HepG2 (cell line): ENCODE measurements around the gene MRPL54.

ENCODE experiments used
- ATF2 ChIP-seq: sonication (generic); formaldehyde crosslinking; IDR thresholded peaks from 2 replicates; pipeline ENCODE4 v1.4.0; 2020; ENCODE audit warnings: missing genetic modification reagents
- CEBPB ChIP-seq: IDR thresholded peaks from 2 replicates; pipeline ENCODE4 v1.6.1; 2011; ENCODE audit warnings: low read depth, low read length, improper control_type of control experiment, borderline replicate concordance
- CTCF ChIP-seq: sonication (generic); formaldehyde crosslinking; IDR thresholded peaks from 2 replicates; pipeline ENCODE4 v1.5.0; 2020; ENCODE audit warnings: mild to moderate bottlenecking, missing genetic modification reagents, moderate library complexity
- FOXA1 ChIP-seq, 2 experiments: fragments of 450-650 bp in 1 of 2; sonication (generic) in 1 of 2; formaldehyde crosslinking in 1 of 2; IDR thresholded peaks; 2 replicates each; pipeline versions ENCODE4 v1.4.0 to v1.6.1; 2016 to 2020; ENCODE audit warnings: missing genetic modification reagents in 1 of 2
- HNRNPL ChIP-seq: fragments of 200-400 bp; formaldehyde crosslinking; IDR thresholded peaks from 2 replicates; pipeline ENCODE4 v1.6.1; 2017; ENCODE audit warnings: mild to moderate bottlenecking, low read depth, low read length
- MBD4 ChIP-seq: IDR thresholded peaks from 2 replicates; pipeline ENCODE4 v1.6.1; 2012; ENCODE audit warnings: low read length, inconsistent platforms, borderline replicate concordance
- POLR2A ChIP-seq, 2 experiments: IDR thresholded peaks; 2 replicates each; pipeline ENCODE4 v1.6.1; 2011; ENCODE audit warnings: low read depth in 2 of 2, low read length in 2 of 2, mild to moderate bottlenecking in 1 of 2, moderate library complexity in 1 of 2; ENCODE audit not compliant: insufficient read depth in 1 of 2
- ZC3H4 ChIP-seq: sonication (generic); formaldehyde crosslinking; IDR thresholded peaks from 2 replicates; pipeline ENCODE4 v1.4.0; 2020; ENCODE audit warnings: missing genetic modification reagents, borderline replicate concordance
- ZFP1 ChIP-seq: IDR thresholded peaks from 2 replicates; pipeline ENCODE4 v1.6.1; 2016

- TF ChIP-seq CTCF (CRISPR knock-in tag) (no peak), HNRNPL (no peak), FOXA1 (IDR thresholded peaks at IDR 0.05) (no peak), FOXA1 (CRISPR knock-in tag; IDR thresholded peaks at IDR 0.05) (no peak), ZFP1 (CRISPR knock-in tag) (no peak), CEBPB (no peak), POLR2A (IDR thresholded peaks at IDR 0.05; ENCODE audit: insufficient read depth in 1 of 2, low read depth in 2 of 2, low read length in 2 of 2) (no peak), ATF2 (no peak), MBD4 (no peak), ZC3H4 (no peak)
Measured at GRCh38 chr19:3771000-3771905, 8.8 kb downstream of the MRPL54 start.
